AG10803 (cell line): ENCODE results near the gene CNTN4.
"Not testable (repeated sequence)": the region's sequence is repeated elsewhere in the genome, so short reads cannot be mapped to it uniquely, and the experiment has no call there.

Experiments
- DNase-seq: peaks from one replicate; pipeline ENCODE4 v3.0.0; 2010; ENCODE audit warnings: low read depth
- H3K4me3 ChIP-seq: 2 replicates; pipeline ENCODE4 v1.5.1; 2011; ENCODE audit warnings: mild to moderate bottlenecking, low read length, control low read depth
- CTCF ChIP-seq: conservative IDR thresholded peaks from 2 replicates; pipeline ENCODE4 v1.5.1; 2011; ENCODE audit warnings: mild to moderate bottlenecking, low read length, control low read depth, inconsistent platforms

CNTN4 gene

GRCh38 chr3:2517500-2518172 lies 419.0 kb downstream of the CNTN4 start:
- no peak overlapping the region for H3K4me3 ChIP-seq
- TF ChIP-seq CTCF: no peak
- DNase-seq: no peak

- no peak for DNase-seq
- TF ChIP-seq CTCF: no peak
- no peak overlapping the region for H3K4me3 ChIP-seq
Observed at GRCh38 chr3:2523281-2523836, 424.7 kb downstream of the CNTN4 start.

GRCh38 chr3:2525968-2526367 lies 427.3 kb downstream of the CNTN4 start:
- TF ChIP-seq CTCF: no peak
- H3K4me3 ChIP-seq: no peak overlapping the region
- no peak for DNase-seq

- DNase-seq: no peak
- no peak overlapping the region for H3K4me3 ChIP-seq
- no peak for TF ChIP-seq CTCF
Observed at GRCh38 chr3:2526926-2527325, 428.3 kb downstream of the CNTN4 start.

GRCh38 chr3:2527328-2527727 lies 428.7 kb downstream of the CNTN4 start:
- not testable (repeated sequence) for H3K4me3 ChIP-seq, DNase-seq

GRCh38 chr3:2534767-2535166 lies 436.1 kb downstream of the CNTN4 start:
- DNase-seq, H3K4me3 ChIP-seq: not testable (repeated sequence)

GRCh38 chr3:2535206-2535605 lies 436.5 kb downstream of the CNTN4 start:
- no peak for TF ChIP-seq CTCF
- no peak for DNase-seq
- H3K4me3 ChIP-seq: no peak overlapping the region

GRCh38 chr3:2536575-2536974 lies 437.9 kb downstream of the CNTN4 start:
- no peak for DNase-seq
- no peak for TF ChIP-seq CTCF

More at GRCh38 chr3:2536575-2536974, 437.9 kb downstream of the CNTN4 start:
- H3K4me3 ChIP-seq: no peak overlapping the region
